Retinal pigment epithelial cell (primary cell): ENCODE results near the gene FRY.

Source experiments
- DNase-seq: peaks from one replicate; pipeline ENCODE4 v3.0.0-alpha.2; 2010; ENCODE audit warnings: low read depth
- H3K4me3 ChIP-seq: 2 replicates; pipeline ENCODE4 v1.5.1; 2011; ENCODE audit warnings: mild to moderate bottlenecking, low read length, control low read depth, moderate library complexity
- CTCF ChIP-seq: conservative IDR thresholded peaks from 2 replicates; pipeline ENCODE4 v1.5.1; 2011; ENCODE audit warnings: low read depth, low read length, control low read depth, inconsistent platforms

The FRY gene

DNA sequence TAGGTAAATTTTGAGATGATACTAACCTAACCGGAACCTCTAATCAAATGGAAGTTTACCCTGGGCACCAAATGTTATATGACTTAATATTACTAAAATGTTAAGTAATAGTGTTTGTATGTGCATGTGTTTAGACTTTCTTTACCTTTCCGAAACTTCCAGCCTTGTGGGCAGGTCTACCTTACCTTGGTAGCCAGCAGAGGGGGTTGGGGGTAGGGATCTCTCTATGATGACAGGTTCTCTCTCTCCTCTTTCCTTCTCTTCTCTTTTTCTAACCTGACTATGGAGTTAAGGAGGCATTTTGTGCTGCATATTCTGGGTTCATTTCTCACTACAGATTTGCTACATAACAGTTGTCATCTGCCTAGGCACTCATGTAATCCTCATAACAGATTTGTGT is 6.8 kb upstream of the FRY start:
- no peak for DNase-seq
- no peak overlapping the region for H3K4me3 ChIP-seq
- no peak for TF ChIP-seq CTCF

DNA sequence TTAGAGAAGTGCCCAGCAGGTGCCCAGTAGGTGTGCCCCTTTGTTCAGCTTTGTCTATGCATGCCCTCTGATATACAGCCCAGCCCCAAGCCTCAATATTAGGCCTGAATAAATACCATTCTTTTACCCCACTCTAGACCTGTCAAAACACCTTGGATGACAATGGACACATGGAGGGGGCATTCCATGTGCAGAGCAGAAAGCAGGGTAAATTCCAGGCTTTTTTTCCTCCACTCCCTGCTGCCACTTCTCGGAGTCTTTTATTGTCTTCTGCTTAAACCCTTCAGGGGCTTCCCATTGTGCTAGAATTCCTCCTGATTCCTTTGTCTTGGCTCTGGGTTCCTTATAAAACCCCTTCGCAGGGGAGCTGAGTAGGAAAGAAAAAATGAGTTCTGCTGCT is 5.8 kb upstream of the FRY start:
- TF ChIP-seq CTCF: no peak
- no peak for DNase-seq

DNA sequence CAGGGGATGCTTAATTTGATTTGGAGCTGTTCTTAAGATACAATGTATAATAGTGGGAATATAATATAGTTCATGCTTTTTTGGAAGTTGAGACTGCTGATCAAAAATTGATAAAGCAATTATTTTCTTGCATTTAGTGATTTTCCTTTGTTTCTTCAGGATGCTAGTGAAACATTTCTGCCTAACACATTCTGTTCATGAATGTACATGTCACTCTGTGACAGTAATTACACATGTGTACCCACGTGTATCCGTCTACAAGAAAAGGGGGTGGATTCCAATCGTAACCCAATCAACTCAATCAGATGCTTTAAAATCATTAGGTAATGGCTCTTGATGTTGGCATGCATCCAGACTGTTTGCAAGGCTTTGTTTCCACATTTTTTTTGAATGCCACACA is 5.0 kb upstream of the FRY start:
- no peak overlapping the region for H3K4me3 ChIP-seq
- TF ChIP-seq CTCF: no peak

More for the DNA sequence above, 5.8 kb upstream of the FRY start:
- no peak overlapping the region for H3K4me3 ChIP-seq

GRCh38 chr13:32028711-32029110 is 2.9 kb upstream of the FRY start:
- H3K4me3 ChIP-seq: no peak overlapping the region
- DNase-seq: no peak
- no peak for TF ChIP-seq CTCF

More for the DNA sequence above, 5.0 kb upstream of the FRY start:
- DNase-seq: no peak

DNA sequence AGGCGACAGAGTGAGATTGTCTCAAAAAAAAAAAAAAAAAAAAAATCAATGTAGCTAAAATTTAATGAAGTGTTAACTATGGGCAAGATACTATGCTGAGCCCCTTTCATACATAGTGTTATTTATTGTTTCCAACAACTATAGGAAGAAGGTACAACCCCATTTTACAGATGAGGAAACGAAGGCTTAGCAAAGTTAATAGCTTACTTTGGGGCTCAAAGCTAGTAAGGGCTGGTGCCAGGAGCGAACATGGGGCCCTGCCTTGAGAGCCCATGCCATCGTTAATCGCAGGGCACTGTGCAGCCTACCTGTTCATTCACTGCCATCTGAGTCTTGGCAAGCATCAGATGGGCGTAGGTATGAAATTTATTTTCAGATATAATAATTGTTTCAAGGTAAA is 1.9 kb upstream of the FRY start:
- H3K4me3 ChIP-seq: no peak overlapping the region
- no peak for DNase-seq
- TF ChIP-seq CTCF: no peak

DNA sequence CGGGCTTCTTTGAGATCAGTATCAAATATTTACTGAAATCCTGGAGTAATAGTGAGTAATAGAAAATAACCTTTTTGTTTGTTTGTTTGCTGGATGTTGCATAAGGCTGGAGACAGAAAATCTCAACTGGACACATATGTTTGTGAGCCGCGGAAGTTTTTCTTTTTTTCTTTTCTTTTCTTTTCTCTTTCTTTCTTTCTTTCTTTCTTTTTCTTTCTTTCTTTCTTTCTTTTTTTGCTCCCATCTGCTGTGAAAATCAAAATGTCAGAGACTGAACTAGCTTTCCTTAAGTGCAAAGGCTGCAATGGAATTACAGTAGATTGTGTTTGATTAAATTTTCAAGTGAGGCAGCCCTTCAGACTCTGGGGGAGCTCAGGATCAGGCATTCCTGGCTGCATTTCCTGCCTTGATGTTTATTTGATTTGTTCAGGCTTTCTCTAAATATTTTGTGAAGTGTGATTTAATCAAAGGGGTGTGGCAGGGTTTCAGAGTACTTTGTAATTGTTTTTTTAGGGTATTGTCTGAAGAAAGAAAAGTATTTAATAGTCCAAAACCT is 319 bp downstream of the FRY start:
- no peak for DNase-seq
- no peak for TF ChIP-seq CTCF
- peak overlapping the region; percentile 74 for H3K4me3 ChIP-seq

DNA sequence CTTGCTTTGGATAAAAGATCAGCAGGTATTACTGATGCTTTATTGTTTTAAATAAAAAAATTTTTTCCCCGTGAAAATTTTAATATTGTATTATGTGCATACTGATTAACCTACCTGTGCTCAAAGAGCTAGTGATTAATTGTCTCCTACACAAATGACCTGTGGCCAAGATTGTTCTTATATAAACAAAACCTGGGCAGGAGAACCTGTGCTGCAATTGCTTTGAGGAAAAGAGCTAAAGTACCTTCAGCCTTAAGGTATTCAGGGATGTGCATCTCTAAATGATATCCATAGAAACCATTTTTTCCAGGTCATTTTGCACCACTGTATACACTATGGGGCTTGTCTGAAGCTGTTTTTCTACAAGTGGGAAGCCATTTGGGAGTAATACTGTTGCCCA is 1.2 kb downstream of the FRY start:
- TF ChIP-seq CTCF: no peak
- no peak for DNase-seq
- no peak overlapping the region for H3K4me3 ChIP-seq
